HCT116 (cell line): ENCODE data around the gene HDAC10.

Experiments
- CBX3 ChIP-seq: IDR thresholded peaks from 2 replicates; pipeline ENCODE4 v1.6.1; 2012; ENCODE audit warnings: low read depth
- CEBPB ChIP-seq: IDR thresholded peaks from 2 replicates; pipeline ENCODE4 v1.6.1; 2012; ENCODE audit warnings: low read depth
- CTCF ChIP-seq, 3 experiments: fragments of 200-600 bp in 1 of 3; sonication (generic) in 1 of 3; IDR thresholded peaks in 2 of 3; conservative IDR thresholded peaks in 1 of 3; 2 replicates each; pipeline ENCODE4 v1.5.1; 2012 to 2017; ENCODE audit warnings: low read depth in 2 of 3, low read length in 2 of 3, antibody characterized with exemption in 1 of 3, borderline replicate concordance in 1 of 3, control low read depth in 1 of 3, mild to moderate bottlenecking in 1 of 3, mixed read lengths in 1 of 3, mixed run types in 1 of 3, moderate library complexity in 1 of 3; ENCODE audit not compliant: insufficient read depth in 1 of 3
- EGR1 ChIP-seq: IDR thresholded peaks from 2 replicates; pipeline ENCODE4 v1.6.1; 2012; ENCODE audit warnings: low read depth
- EZH2 ChIP-seq: fragments of 200-600 bp; sonication (generic); IDR thresholded peaks from 2 replicates; pipeline ENCODE4 v1.6.1; 2017; ENCODE audit warnings: antibody characterized with exemption, mixed run types
- MAX ChIP-seq: IDR thresholded peaks from 2 replicates; pipeline ENCODE4 v1.6.1; 2012
- POLR2A ChIP-seq: IDR thresholded peaks from 2 replicates; pipeline ENCODE4 v1.7.0; 2011; ENCODE audit warnings: borderline replicate concordance; ENCODE audit not compliant: insufficient read depth, insufficient read length; ENCODE audit errors: extremely low read depth
- SIN3A ChIP-seq: IDR thresholded peaks from 2 replicates; pipeline ENCODE4 v1.6.1; 2012; ENCODE audit warnings: low read depth
- SRF ChIP-seq: IDR thresholded peaks from 2 replicates; pipeline ENCODE4 v1.6.1; 2012; ENCODE audit warnings: low read depth
- TCF7L2 ChIP-seq: IDR thresholded peaks from 2 replicates; pipeline ENCODE4 v1.7.0; 2011; ENCODE audit warnings: borderline replicate concordance, inconsistent platforms; ENCODE audit not compliant: insufficient read depth, insufficient read length; ENCODE audit errors: extremely low read depth
- YY1 ChIP-seq: IDR thresholded peaks from 2 replicates; pipeline ENCODE4 v1.6.1; 2011; ENCODE audit warnings: low read length, low read depth, moderate library complexity, mild to moderate bottlenecking; ENCODE audit not compliant: insufficient replicate concordance; ENCODE audit errors: extremely low read depth

DNA sequence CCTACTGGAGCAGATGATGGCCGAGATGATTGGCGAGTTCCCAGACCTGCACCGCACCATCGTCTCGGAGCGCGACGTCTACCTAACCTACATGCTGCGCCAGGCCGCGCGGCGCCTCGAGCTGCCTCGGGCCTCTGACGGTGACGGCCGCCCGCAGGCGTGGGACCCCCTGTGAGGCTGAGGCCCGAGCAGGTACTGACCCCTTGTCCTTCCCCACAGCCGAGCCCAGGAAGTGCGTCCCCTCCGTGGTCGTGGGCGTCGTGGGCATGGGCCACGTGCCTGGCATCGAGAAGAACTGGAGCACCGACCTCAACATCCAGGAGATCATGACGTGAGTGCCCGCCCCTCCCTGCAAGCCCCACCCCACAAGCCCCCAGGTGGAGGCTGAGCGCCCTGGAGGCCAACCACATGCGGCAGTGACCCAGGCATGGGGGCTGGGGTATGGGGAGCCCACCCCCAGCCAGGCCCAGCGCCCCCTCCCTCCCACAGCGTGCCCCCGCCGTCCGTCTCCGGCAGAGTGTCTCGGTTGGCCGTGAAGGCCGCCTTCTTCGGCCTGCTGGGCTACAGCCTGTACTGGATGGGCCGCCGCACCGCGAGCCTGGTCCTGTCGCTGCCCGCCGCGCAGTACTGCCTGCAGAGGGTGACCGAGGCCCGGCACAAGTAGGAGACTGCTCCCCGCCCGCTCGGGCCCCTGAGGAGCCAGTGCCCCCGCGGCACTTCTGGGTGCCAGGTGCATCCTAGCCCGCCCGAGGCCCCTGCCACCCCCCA, 53.0 kb downstream of the HDAC10 start:
- no peak for TF ChIP-seq CTCF (IDR thresholded peaks at IDR 0.05 in 2 of 3, conservative IDR thresholded peaks at IDR 0.05 in 1 of 3; ENCODE audit: borderline replicate concordance in 1 of 3, insufficient read depth in 1 of 3, low read depth in 2 of 3, low read length in 2 of 3)
- TF ChIP-seq EGR1 = no peak
- TF ChIP-seq SRF = no peak
- TF ChIP-seq YY1 = no peak
- TF ChIP-seq SIN3A = no peak
- TF ChIP-seq POLR2A = no peak
- no peak for TF ChIP-seq MAX
- TF ChIP-seq CEBPB = no peak
- no peak for TF ChIP-seq TCF7L2
- TF ChIP-seq CBX3 = no peak
- TF ChIP-seq EZH2 = no peak
